Endodermal cell (in vitro differentiated cells): ENCODE measurements around the gene MACROD2. TPM values are rescaled to one million over a fixed set of nuclear protein-coding genes. Genes with fewer than 3 reads are reported as not detected.

Source experiments
- DNase-seq: peaks from one replicate; pipeline ENCODE4 v3.0.0-alpha.2; 2017
- H3K27ac ChIP-seq: 2 replicates; pipeline ENCODE4 v1.5.1; 2013; ENCODE audit warnings: mild to moderate bottlenecking, low read depth, low read length, moderate library complexity
- H3K27me3 ChIP-seq: 2 replicates; pipeline ENCODE4 v1.6.1; 2013; ENCODE audit warnings: mild to moderate bottlenecking, low read length, moderate library complexity; ENCODE audit not compliant: insufficient read depth, control insufficient read depth, poor library complexity, severe bottlenecking
- H3K36me3 ChIP-seq: 2 replicates; pipeline ENCODE4 v1.7.0; 2013; ENCODE audit warnings: mild to moderate bottlenecking, low read length, moderate library complexity; ENCODE audit not compliant: control insufficient read depth, insufficient read depth
- H3K4me1 ChIP-seq: one replicate; pipeline ENCODE4 v1.7.0; 2013; ENCODE audit warnings: low read length; ENCODE audit not compliant: control insufficient read depth, insufficient read depth
- H3K4me3 ChIP-seq: 2 replicates; pipeline ENCODE4 v1.5.1; 2013; ENCODE audit warnings: mild to moderate bottlenecking, low read length, moderate library complexity
- H3K9ac ChIP-seq: 2 replicates; pipeline ENCODE4 v1.6.1; 2013; ENCODE audit warnings: mild to moderate bottlenecking, low read length, moderate library complexity; ENCODE audit not compliant: poor library complexity, severe bottlenecking; ENCODE audit errors: extremely low read depth
- H3K9me3 ChIP-seq: 2 replicates; pipeline ENCODE4 v1.6.1; 2013; ENCODE audit warnings: mild to moderate bottlenecking, low read length, moderate library complexity; ENCODE audit not compliant: control insufficient read depth
- H3K27ac Mint-ChIP-seq: 2 replicates; pipeline ENCODE4 v1.8.0; 2020; ENCODE audit warnings: mixed read lengths
- H3K27me3 Mint-ChIP-seq: 2 replicates; pipeline ENCODE4 v1.8.0; 2021; ENCODE audit warnings: mild to moderate bottlenecking, mixed read lengths; ENCODE audit not compliant: insufficient read depth
- H3K36me3 Mint-ChIP-seq: 2 replicates; pipeline ENCODE4 v1.8.0; 2020; ENCODE audit warnings: low read depth, mixed read lengths
- H3K4me1 Mint-ChIP-seq: 2 replicates; pipeline ENCODE4 v1.8.0; 2020; ENCODE audit warnings: mixed read lengths
- H3K4me3 Mint-ChIP-seq: 2 replicates; pipeline ENCODE4 v1.8.0; 2020; ENCODE audit warnings: mild to moderate bottlenecking, moderate library complexity, mixed read lengths
- H3K9me3 Mint-ChIP-seq: 2 replicates; pipeline ENCODE4 v1.8.0; 2020; ENCODE audit warnings: mild to moderate bottlenecking, mixed read lengths
- WGBS, 2 experiments: methylation state at CpG; one replicate each; pipeline versions ENCODE4 v1.1.5 to v1.1.7; 2013; ENCODE audit warnings: missing lambda C conversion rate in 2 of 2, mixed read lengths in 1 of 2; ENCODE audit not compliant: insufficient coverage in 1 of 2, insufficient read length in 1 of 2; 5-methylcytosine and 5-hydroxymethylcytosine counted together
- total RNA-seq, 2 donors: library from RNA; stranded (reverse); fragmentation: NEBNext Ultra II Directional in 1 of 2; extraction: Animal tissue kit (Norgen Biotek cat#: 25700) in 1 of 2; gene quantifications; 2 replicates in 1 of 2; 3 replicates in 1 of 2; pipeline ENCODE4 v1.2.1, GENCODE V29; 2021
- TF ChIP-seq, protein P1 (sequence below): fragments of 200-600 bp; sonication (generic); conservative IDR thresholded peaks from 2 replicates; pipeline ENCODE4 v1.5.0; 2021; ENCODE audit warnings: antibody characterized with exemption, mild to moderate bottlenecking

Gene MACROD2
- total RNA-seq, 2 donors from 2014 or later: 2.3 to 4.8 TPM

DNA sequence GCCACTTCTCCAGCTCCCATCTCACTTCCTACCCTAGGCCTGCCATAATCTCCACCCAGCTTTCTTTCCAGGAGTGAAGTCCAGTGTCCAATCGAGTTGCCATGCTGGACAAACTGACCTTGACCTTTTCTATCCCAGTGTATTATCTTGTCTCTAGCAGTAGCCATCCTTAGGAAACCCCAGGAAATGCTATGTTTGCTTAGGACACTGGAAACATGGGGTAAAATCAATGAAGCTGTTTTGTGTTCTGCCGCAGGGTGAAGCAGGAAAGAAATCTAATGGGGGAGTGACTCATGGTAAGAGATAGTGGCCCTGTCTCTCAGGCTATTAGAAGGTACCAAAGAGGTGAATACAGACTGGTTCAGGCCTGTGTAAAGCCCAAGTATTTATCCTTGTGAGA is 1452.2 kb downstream of the MACROD2 start:
- 91 to 94% methylated on average over 2 of the region's 2 CpGs for WGBS, 2 experiments
- H3K27me3 Mint-ChIP-seq: no peaks in the 10 kb centered on the region
- Histone ChIP-seq H3K27ac (no peak overlapping the region), H3K9me3 (no peaks in the 10 kb centered on the region), H3K4me1 (no peaks in the 10 kb centered on the region), H3K9ac (no peak overlapping the region), H3K27me3 (no peaks in the 10 kb centered on the region), H3K36me3 (no peaks in the 10 kb centered on the region), H3K4me3 (no peak overlapping the region)
- H3K27ac Mint-ChIP-seq: no peak overlapping the region
- no peaks in the 10 kb centered on the region for H3K9me3 Mint-ChIP-seq
- peaks cover 4% of the 10 kb centered on the region for H3K4me1 Mint-ChIP-seq
- TF ChIP-seq, protein P1, sequence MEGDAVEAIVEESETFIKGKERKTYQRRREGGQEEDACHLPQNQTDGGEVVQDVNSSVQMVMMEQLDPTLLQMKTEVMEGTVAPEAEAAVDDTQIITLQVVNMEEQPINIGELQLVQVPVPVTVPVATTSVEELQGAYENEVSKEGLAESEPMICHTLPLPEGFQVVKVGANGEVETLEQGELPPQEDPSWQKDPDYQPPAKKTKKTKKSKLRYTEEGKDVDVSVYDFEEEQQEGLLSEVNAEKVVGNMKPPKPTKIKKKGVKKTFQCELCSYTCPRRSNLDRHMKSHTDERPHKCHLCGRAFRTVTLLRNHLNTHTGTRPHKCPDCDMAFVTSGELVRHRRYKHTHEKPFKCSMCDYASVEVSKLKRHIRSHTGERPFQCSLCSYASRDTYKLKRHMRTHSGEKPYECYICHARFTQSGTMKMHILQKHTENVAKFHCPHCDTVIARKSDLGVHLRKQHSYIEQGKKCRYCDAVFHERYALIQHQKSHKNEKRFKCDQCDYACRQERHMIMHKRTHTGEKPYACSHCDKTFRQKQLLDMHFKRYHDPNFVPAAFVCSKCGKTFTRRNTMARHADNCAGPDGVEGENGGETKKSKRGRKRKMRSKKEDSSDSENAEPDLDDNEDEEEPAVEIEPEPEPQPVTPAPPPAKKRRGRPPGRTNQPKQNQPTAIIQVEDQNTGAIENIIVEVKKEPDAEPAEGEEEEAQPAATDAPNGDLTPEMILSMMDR: no peak
- no peak for DNase-seq
- H3K36me3 Mint-ChIP-seq: no peaks in the 10 kb centered on the region
- H3K4me3 Mint-ChIP-seq: no peak overlapping the region

DNA sequence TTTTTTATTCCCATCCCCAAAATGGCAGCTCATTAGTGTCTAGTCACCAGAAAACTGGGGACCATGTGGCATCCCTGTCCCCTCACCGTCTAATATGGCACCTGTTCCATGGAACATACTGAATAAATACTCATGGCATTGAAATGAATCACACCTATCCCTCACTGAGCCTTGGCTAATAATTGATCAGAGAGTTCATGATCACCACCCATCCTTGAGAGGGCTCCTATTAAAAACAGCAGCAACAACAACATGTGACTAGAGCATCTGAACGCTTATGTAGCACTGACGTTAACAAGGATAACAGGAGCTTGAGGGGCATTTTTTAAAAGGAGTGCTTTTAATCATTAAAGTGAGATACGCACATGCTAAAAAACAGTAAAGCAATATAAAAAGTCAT is 1453.7 kb downstream of the MACROD2 start:
- no peaks in the 10 kb centered on the region for H3K9me3 Mint-ChIP-seq
- TF ChIP-seq, protein P1: no peak
- Histone ChIP-seq H3K9me3 (no peaks in the 10 kb centered on the region), H3K36me3 (no peaks in the 10 kb centered on the region), H3K9ac (no peak overlapping the region), H3K4me1 (no peaks in the 10 kb centered on the region), H3K4me3 (no peak overlapping the region), H3K27me3 (no peaks in the 10 kb centered on the region), H3K27ac (no peak overlapping the region)
- WGBS, 2 experiments: 89 to 100% methylated on average over 1 to 4 of the region's 4 CpGs
- no peaks in the 10 kb centered on the region for H3K27me3 Mint-ChIP-seq
- no peak overlapping the region for H3K27ac Mint-ChIP-seq
- peaks cover 4% of the 10 kb centered on the region for H3K4me1 Mint-ChIP-seq
- DNase-seq: no peak
- H3K36me3 Mint-ChIP-seq: no peaks in the 10 kb centered on the region
- no peak overlapping the region for H3K4me3 Mint-ChIP-seq

DNA sequence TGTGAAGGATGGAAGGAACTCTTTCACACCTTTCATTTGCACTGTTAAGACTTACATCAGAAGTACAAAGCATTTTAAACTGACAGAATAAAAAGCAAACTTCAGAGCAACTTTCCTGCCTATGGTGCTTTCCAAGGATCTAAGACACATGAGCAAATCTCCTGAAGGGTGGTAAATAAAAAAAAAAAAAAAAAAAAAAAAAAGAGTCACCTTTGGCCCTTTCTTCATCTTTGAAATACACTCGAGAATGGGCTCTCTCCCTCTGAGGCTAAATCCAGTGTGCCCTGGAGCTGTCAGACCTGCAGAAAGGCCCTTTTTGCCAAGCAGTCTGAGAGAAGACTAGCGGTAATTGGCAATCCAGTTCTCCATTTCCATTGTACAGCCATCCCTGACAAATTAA is 1455.9 kb downstream of the MACROD2 start:
- Mint-ChIP-seq H3K27me3 (no peaks in the 10 kb centered on the region), H3K36me3 (no peaks in the 10 kb centered on the region), H3K27ac (no peak overlapping the region), H3K4me3 (no peak overlapping the region), H3K9me3 (no peaks in the 10 kb centered on the region), H3K4me1 (peaks cover 4% of the 10 kb centered on the region)
- no peak overlapping the region for H3K27ac ChIP-seq
- no peaks in the 10 kb centered on the region for H3K4me1 ChIP-seq
- 50 to 78% methylated on average over 1 to 2 of the region's 2 CpGs for WGBS, 2 experiments
- no peaks in the 10 kb centered on the region for H3K9me3 ChIP-seq
- TF ChIP-seq, protein P1: no peak
- no peaks in the 10 kb centered on the region for H3K36me3 ChIP-seq
- no peaks in the 10 kb centered on the region for H3K27me3 ChIP-seq
- no peak overlapping the region for H3K9ac ChIP-seq
- H3K4me3 ChIP-seq: no peak overlapping the region
- DNase-seq: no peak
